Measurements from ENCODE around the gene BANP.

The BANP gene

GRCh38 chr16:88121886-88122580 is 170.8 kb downstream of the BANP start:
- Histone ChIP-seq H3K27ac (ENCODE audit: extremely low read depth, low read depth, low read length) (no peak overlapping the region), H3K4me3 (ENCODE audit: low read depth, low read length) (no peak overlapping the region), H3K9me3 (ENCODE audit: control insufficient read depth, insufficient read depth, low read depth, low read length) (no peaks in the 10 kb centered on the region), H3K4me1 (ENCODE audit: control insufficient read depth, insufficient read depth, low read length) (no peaks in the 10 kb centered on the region; the same call in 1 of the 2 replicates), H3K36me3 (ENCODE audit: control insufficient read depth in 2 of 2, insufficient read depth in 1 of 2, low read length in 2 of 2) (no peaks in the 10 kb centered on the region)
- ChIA-PET POLR2A (no interaction called here), CTCF (no interaction called here)
- TF ChIP-seq SCRT2 (tag by site-specific recombination; IDR thresholded peaks at IDR 0.05) (no peak), ZNF112 (tag by site-specific recombination; IDR thresholded peaks at IDR 0.05) (no peak), ZNF2 (tag by site-specific recombination; IDR thresholded peaks at IDR 0.05) (no peak), ZNF184 (tag by site-specific recombination; IDR thresholded peaks at IDR 0.05) (no peak), ZNF621 (tag by site-specific recombination; IDR thresholded peaks at IDR 0.05) (no peak), ZNF19 (tag by site-specific recombination; IDR thresholded peaks at IDR 0.05; ENCODE audit: low read depth) (no peak), IKZF3 (tag by site-specific recombination; IDR thresholded peaks at IDR 0.05) (no peak), ZNF341 (tag by site-specific recombination; IDR thresholded peaks at IDR 0.05; ENCODE audit: low read depth) (no peak), ZNF148 (tag by site-specific recombination; IDR thresholded peaks at IDR 0.05; ENCODE audit: borderline replicate concordance) (no peak), ZNF585B (tag by site-specific recombination; IDR thresholded peaks at IDR 0.05) (no peak)
